ENCODE results near the gene NTM. TPM values are rescaled to one million over a fixed set of nuclear protein-coding genes. Genes with fewer than 3 reads are reported as not detected.

NTM gene
- total and polyA plus RNA-seq, 2 of the 8 experiments (the other 6 are each of a cell fraction or from before 2014, with no cell fraction given): 13.4 to 20.0 TPM

DNA sequence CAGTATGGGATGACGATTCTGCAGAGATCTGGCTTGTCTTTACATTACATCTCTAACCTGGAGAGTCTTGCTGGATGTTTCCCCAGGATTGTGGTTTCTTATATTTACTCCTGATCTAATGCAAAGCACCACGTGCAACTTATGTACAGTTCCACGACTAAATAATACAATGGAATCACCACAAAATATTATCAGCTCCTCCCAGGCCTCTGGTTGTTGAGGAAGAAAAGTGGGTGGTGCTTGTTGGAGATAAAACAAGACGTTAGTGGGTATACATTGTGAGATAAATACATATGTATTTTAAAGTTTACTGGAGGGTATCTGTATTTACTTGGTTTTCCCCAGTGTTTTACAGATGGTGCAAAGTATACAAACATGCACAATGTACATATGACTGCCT, 569.7 kb downstream of the NTM start:
- DNase-seq (ENCODE audit: low read depth in 1 of 2, low spot score in 2 of 2): no peak
- Histone ChIP-seq H2BK5ac (ENCODE audit: low read depth, low read length) (no peak overlapping the region), H3K56ac (replicated peaks; ENCODE audit: insufficient read length, low read depth, low read length) (no peak overlapping the region), H3K9me3 (ENCODE audit: insufficient read depth in 2 of 2, low read depth in 1 of 2, low read length in 1 of 2) (no peaks in the 10 kb centered on the region), H3K36me3 (ENCODE audit: control insufficient read depth in 2 of 4, insufficient read depth in 4 of 4, low read length in 3 of 4) (no peaks in the 10 kb centered on the region), H3K18ac (ENCODE audit: extremely low read depth, low read length) (no peak overlapping the region), H3K23ac (ENCODE audit: insufficient read length) (no peak overlapping the region), H3K27me3 (replicated peaks in 1 of 4; ENCODE audit: control insufficient read depth in 3 of 4, extremely low read depth in 1 of 4, insufficient read depth in 3 of 4, low read length in 3 of 4) (no peaks in the 10 kb centered on the region), H3K9ac (replicated peaks in 1 of 4; ENCODE audit: extremely low read depth in 1 of 4, low read depth in 3 of 4, low read length in 3 of 4) (no peak overlapping the region), H4K91ac (replicated peaks; ENCODE audit: insufficient read length, low read length) (no peak overlapping the region), H2BK12ac (ENCODE audit: low read depth, low read length) (no peak overlapping the region), H4K8ac (ENCODE audit: extremely low read depth, insufficient read depth, low read length) (no peak overlapping the region), H3K4ac (replicated peaks; ENCODE audit: insufficient read length, low read depth, low read length) (no peak overlapping the region), H2BK20ac (ENCODE audit: low read length) (no peak overlapping the region), H3K27ac (ENCODE audit: low read depth, low read length) (no peak overlapping the region), H2AFZ (ENCODE audit: low read length) (no peak overlapping the region), H4K20me1 (replicated peaks in 1 of 2; ENCODE audit: control insufficient read depth in 1 of 2, insufficient read depth in 2 of 2, low read length in 2 of 2) (no peaks in the 10 kb centered on the region), H3K4me1 (replicated peaks in 1 of 4; ENCODE audit: control insufficient read depth in 3 of 4, insufficient read depth in 4 of 4, low read length in 3 of 4) (peaks cover 0 to 3% (median 0%) of the 10 kb centered on the region in 4 experiments; a peak in 2 of 7 replicates), H2BK120ac (replicated peaks; ENCODE audit: low read depth, low read length) (no peak overlapping the region), H3K23me2 (ENCODE audit: low read depth, low read length) (no peaks in the 10 kb centered on the region; the same call in 1 of the 2 replicates), H3K14ac (ENCODE audit: insufficient read length) (no peak overlapping the region), H3K79me2 (ENCODE audit: control insufficient read depth in 1 of 2, insufficient read depth in 2 of 2, low read length in 2 of 2) (no peaks in the 10 kb centered on the region), H3K4me2 (ENCODE audit: insufficient read depth in 1 of 2, low read depth in 2 of 2, low read length in 2 of 2) (no peak overlapping the region), H2BK15ac (ENCODE audit: low read length) (no peak overlapping the region), H4K5ac (ENCODE audit: insufficient read length, low read depth, low read length) (no peak overlapping the region), H3K79me1 (ENCODE audit: low read depth, low read length) (no peaks in the 10 kb centered on the region), H2AK5ac (ENCODE audit: low read depth, low read length) (no peak overlapping the region), H3K4me3 (ENCODE audit: extremely low read depth in 1 of 4, insufficient read depth in 2 of 4, low read depth in 3 of 4, low read length in 4 of 4) (no peak overlapping the region)
- 91% methylated on average over 4 of the region's 4 CpGs; no CpG with 5 or more reads in 1 of the 2 experiments for WGBS, 2 experiments (ENCODE audit: extremely low coverage in 1 of 2, insufficient coverage in 1 of 2, insufficient read length in 1 of 2, insufficient replicate concordance in 2 of 2, low coverage in 1 of 2, low lambda C conversion rate in 2 of 2, missing lambda C conversion rate in 1 of 2)
- FAIRE-seq: no peak
- CTCF ChIA-PET (ENCODE audit: partially characterized antibody): interaction anchor here (0.8 to 2.5 kb wide), 3 partner anchors 9 to 103 kb away, joined by 3 to 10 read pairs (median 4); no protein-coding TSS in a partner anchor
- TF ChIP-seq SIX5 (IDR thresholded peaks at IDR 0.05; ENCODE audit: low read depth, low read length) (no peak), TAF7 (optimal IDR thresholded peaks at IDR 0.05; ENCODE audit: borderline replicate concordance, low read depth, low read length) (no peak), KDM5A (IDR thresholded peaks at IDR 0.05; ENCODE audit: low read length) (no peak), GABPA (IDR thresholded peaks at IDR 0.05; ENCODE audit: borderline replicate concordance, insufficient read depth, low read length) (no peak), RNF2 (IDR thresholded peaks at IDR 0.05; ENCODE audit: borderline replicate concordance, low read depth, low read length, missing control alignments, poor library complexity, severe bottlenecking) (no peak)
- TF ChIP-seq, protein P1, sequence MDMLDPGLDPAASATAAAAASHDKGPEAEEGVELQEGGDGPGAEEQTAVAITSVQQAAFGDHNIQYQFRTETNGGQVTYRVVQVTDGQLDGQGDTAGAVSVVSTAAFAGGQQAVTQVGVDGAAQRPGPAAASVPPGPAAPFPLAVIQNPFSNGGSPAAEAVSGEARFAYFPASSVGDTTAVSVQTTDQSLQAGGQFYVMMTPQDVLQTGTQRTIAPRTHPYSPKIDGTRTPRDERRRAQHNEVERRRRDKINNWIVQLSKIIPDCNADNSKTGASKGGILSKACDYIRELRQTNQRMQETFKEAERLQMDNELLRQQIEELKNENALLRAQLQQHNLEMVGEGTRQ (IDR thresholded peaks at IDR 0.05; ENCODE audit: low read length): no peak
- POLR2A ChIA-PET (ENCODE audit: partially characterized antibody): no interaction called here
